ENCODE measurements around the gene CD53.
"Not testable (repeated sequence)": the region's sequence is repeated elsewhere in the genome, so short reads cannot be mapped to it uniquely, and the experiment has no call there.

The CD53 gene

GRCh38 chr1:110916274-110916668 is 43.3 kb downstream of the CD53 start:
- no peak for DNase-seq (ENCODE audit: low read depth, low spot score)

- no peak for DNase-seq (ENCODE audit: low read depth, low spot score)
These were observed 43.8 kb downstream of the CD53 start for GRCh38 chr1:110916669-110917306.

GRCh38 chr1:110918016-110918415 is 45.1 kb downstream of the CD53 start:
- no peak for DNase-seq (ENCODE audit: low read depth, low spot score)

- no peak for DNase-seq (ENCODE audit: low read depth, low spot score)
These were observed 49.0 kb downstream of the CD53 start for GRCh38 chr1:110921953-110922352.

- no peak for DNase-seq (ENCODE audit: low read depth, low spot score)
These were observed 54.6 kb downstream of the CD53 start for GRCh38 chr1:110927484-110928075.

GRCh38 chr1:110928191-110928590 is 55.2 kb downstream of the CD53 start:
- no peak for DNase-seq (ENCODE audit: low read depth, low spot score)

GRCh38 chr1:110928904-110929303 is 56.0 kb downstream of the CD53 start:
- no peak for DNase-seq (ENCODE audit: low read depth, low spot score)

GRCh38 chr1:110931097-110931496 is 58.1 kb downstream of the CD53 start:
- not testable (repeated sequence) for DNase-seq (ENCODE audit: low read depth, low spot score)

GRCh38 chr1:110936567-110936966 is 63.6 kb downstream of the CD53 start:
- no peak for DNase-seq (ENCODE audit: low read depth, low spot score)

GRCh38 chr1:110944806-110945205 is 71.9 kb downstream of the CD53 start:
- no peak for DNase-seq (ENCODE audit: low read depth, low spot score)

- no peak for DNase-seq (ENCODE audit: low read depth, low spot score)
These were observed 72.7 kb downstream of the CD53 start for GRCh38 chr1:110945626-110946025.

GRCh38 chr1:110948038-110948810 is 75.3 kb downstream of the CD53 start:
- no peak for DNase-seq (ENCODE audit: low read depth, low spot score)
